Effector memory CD8-positive, alpha-beta T cell (primary cell): ENCODE measurements around the gene CCNJL.
"Not testable (repeated sequence)": the region's sequence is repeated elsewhere in the genome, so short reads cannot be mapped to it uniquely, and the experiment has no call there.

Experiments
- ATAC-seq: fragments of 150-1000 bp; cut with Tn5 transposase; replicated peaks from 2 replicates; pipeline ENCODE4 v1.10.0; 2021; ENCODE audit warnings: mild to moderate bottlenecking, moderate library complexity
- DNase-seq, 3 experiments: peaks; one replicate each; pipeline ENCODE4 v3.0.0; 2021
- H3K27ac Mint-ChIP-seq, 2 donors: one replicate each; pipeline ENCODE4 v1.8.0; 2022; ENCODE audit warnings: mild to moderate bottlenecking in 2 of 2, mixed read lengths in 2 of 2, moderate library complexity in 2 of 2
- H3K27me3 Mint-ChIP-seq, 2 donors: one replicate each; pipeline ENCODE4 v1.8.0; 2022; ENCODE audit warnings: mixed read lengths in 2 of 2
- H3K36me3 Mint-ChIP-seq: one replicate; pipeline ENCODE4 v1.8.0; 2022; ENCODE audit warnings: mild to moderate bottlenecking, moderate library complexity, mixed read lengths; ENCODE audit not compliant: insufficient read depth
- H3K4me1 Mint-ChIP-seq, 2 donors: one replicate each; pipeline ENCODE4 v1.8.0; 2022; ENCODE audit warnings: low read depth in 2 of 2, mixed read lengths in 2 of 2
- H3K4me3 Mint-ChIP-seq, 2 donors: one replicate each; pipeline ENCODE4 v1.8.0; 2022; ENCODE audit warnings: mild to moderate bottlenecking in 2 of 2, mixed read lengths in 2 of 2, moderate library complexity in 2 of 2
- H3K9me3 Mint-ChIP-seq, 2 donors: one replicate each; pipeline ENCODE4 v1.8.0; 2022; ENCODE audit warnings: mixed read lengths in 2 of 2

CCNJL gene

DNA sequence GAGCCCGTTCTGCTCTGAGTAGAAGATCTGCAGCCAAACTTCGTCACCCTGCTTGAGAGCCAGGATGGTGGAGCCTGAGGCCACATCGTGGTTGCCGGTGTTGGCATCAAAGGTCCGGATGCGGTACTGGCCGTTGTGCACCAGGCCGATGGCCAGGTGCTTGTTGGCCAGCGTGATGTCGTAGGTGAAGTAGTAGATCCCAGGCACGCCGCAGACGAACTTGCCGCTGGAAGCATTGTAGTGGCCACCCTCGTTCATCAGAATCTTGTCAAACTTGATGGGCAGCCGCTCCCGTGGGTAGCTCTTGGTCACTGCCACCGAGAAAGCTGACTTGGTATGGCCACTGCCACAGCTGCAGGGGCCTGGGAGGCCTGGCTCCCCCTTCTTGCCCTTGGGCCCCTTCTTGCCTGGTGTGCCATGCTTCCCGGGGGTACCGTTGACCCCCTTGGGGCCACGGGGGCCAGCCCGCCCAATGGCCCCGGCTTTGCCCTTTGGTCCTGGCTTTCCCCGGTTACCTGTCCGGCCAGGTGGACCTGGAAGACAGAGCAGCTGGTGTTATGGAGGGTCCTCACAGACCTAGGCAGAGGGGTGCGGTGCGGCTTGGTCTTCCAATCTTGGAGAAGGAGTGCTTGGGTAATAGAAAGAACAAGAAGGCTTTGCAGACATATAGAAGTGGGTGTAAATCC lies 37.0 kb upstream of the CCNJL start:
- Mint-ChIP-seq H3K36me3 (no peaks in the 10 kb centered on the region), H3K4me3 (no peak overlapping the region), H3K27me3 (peaks cover 0 to 6% of the 10 kb centered on the region in 2 donors), H3K27ac (no peak overlapping the region), H3K9me3 (no peaks in the 10 kb centered on the region), H3K4me1 (no peaks in the 10 kb centered on the region)
- ATAC-seq = no peak
- no peak for DNase-seq

DNA sequence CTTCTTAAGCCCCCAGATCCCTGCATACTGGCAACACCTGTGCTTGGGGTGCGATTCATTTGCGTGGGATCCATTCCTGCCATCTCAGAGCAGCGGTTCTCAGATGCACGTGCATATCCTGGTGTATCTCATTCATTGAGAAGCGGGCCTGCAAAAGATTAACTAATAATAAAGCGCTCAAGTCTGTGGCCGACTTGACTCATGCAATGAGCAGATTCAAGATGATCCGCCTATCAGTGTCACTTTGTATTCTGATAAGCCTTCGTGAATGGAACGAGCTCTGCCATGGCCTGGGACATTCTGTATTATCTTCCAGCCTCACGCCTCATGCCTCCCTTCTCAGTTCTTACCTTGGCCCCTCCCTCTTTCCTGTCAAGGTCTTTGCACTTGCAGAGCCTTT lies 35.7 kb upstream of the CCNJL start:
- no peak for DNase-seq
- peaks cover 6 to 7% of the 10 kb centered on the region in 2 donors for H3K27me3 Mint-ChIP-seq
- no peak overlapping the region for H3K4me3 Mint-ChIP-seq
- peaks cover 0 to 1% of the 10 kb centered on the region in 2 donors for H3K4me1 Mint-ChIP-seq
- no peaks in the 10 kb centered on the region for H3K9me3 Mint-ChIP-seq
- no peaks in the 10 kb centered on the region for H3K36me3 Mint-ChIP-seq
- no peak for ATAC-seq
- no peak overlapping the region for H3K27ac Mint-ChIP-seq

DNA sequence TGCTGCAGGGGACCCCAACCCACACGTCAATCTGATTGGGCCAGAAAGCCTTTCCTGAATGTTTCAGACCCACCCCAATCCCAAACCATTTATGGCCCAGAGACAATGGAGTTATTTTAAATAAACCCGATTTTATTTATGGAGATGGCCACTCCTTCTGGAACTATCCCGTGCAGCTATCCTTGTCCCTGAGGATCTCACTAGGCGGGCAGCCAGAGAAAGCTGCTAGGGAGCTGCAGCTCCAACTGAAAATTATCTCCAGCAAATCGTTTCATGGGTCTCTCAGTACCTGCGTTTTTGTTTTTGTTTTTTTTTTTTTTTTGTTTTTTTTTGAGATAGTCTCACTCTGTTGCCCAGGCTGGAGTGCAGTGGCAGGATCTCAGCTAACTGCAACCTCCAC lies 35.1 kb upstream of the CCNJL start:
- Mint-ChIP-seq H3K4me1 (peaks cover 0 to 1% of the 10 kb centered on the region in 2 donors), H3K9me3 (no peaks in the 10 kb centered on the region), H3K4me3 (no peak overlapping the region), H3K27me3 (peaks cover 4 to 7% of the 10 kb centered on the region in 2 donors), H3K36me3 (no peaks in the 10 kb centered on the region), H3K27ac (no peak overlapping the region)
- no peak for DNase-seq
- no peak for ATAC-seq

DNA sequence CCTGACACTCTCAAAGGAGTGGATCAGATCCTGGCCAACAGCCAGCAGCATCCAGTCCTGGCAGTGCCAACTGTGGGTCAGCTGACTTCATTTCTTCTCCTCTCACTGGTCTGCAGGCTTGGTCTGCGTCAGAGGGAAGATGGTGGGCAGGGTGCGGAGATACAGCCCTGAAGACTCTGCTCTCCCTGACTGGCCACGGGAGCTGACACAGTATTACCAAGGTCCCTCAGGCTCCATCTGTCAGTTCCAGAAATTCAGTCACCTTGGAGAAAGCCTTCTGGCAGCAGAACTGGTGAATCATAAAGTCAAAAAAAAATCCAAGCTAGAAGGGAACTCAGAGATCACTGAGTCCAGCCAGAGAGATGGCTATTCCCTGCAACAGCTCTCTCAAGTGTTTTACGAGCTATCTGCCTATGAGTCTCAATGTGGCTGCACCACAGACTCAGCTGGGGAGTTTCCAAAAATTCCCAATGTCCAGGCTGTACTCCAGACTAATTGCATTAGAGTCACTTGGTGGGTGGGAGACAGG lies 30.1 kb upstream of the CCNJL start:
- Mint-ChIP-seq H3K4me3 (no peak overlapping the region), H3K36me3 (no peaks in the 10 kb centered on the region)
- DNase-seq = no peak

DNA sequence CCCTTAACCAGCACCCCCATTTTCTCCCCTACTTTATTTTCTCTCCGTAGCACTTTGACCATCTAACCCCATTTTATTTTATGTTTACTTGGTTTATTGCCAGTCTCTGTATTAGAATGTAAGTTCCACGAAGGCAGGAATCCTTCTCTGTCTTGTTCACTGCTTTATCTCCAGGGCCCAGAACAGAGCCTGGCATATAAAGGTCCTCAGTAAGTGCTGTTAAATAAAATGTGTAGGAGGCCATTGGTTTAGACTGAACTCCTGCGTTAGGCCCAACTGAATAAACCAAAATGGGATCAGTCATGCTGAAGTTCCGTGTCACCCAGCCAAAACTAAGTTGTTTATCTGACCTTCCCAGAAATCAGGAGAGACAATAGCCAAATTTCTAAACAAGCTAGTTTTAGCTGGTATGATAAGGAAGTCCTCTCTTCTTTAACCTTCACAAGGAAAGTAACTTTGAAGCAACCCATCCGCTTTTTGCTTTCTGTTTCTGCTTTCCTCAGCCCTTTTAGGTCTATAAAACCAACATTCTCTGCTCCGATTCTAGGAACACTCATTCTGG lies 29.0 kb upstream of the CCNJL start:
- DNase-seq (no peak), ATAC-seq (no peak)
- no peak overlapping the region for H3K27ac Mint-ChIP-seq
- H3K36me3 Mint-ChIP-seq = no peaks in the 10 kb centered on the region
- H3K9me3 Mint-ChIP-seq = no peaks in the 10 kb centered on the region
- H3K4me1 Mint-ChIP-seq = peaks cover 0 to 1% of the 10 kb centered on the region in 2 donors
- no peak overlapping the region for H3K4me3 Mint-ChIP-seq
- H3K27me3 Mint-ChIP-seq = peaks cover 4 to 7% of the 10 kb centered on the region in 2 donors

More for the DNA sequence above, 30.1 kb upstream of the CCNJL start:
- Mint-ChIP-seq H3K4me1 (peaks cover 0 to 1% of the 10 kb centered on the region in 2 donors), H3K27me3 (peaks cover 4 to 7% of the 10 kb centered on the region in 2 donors), H3K9me3 (no peaks in the 10 kb centered on the region), H3K27ac (no peak overlapping the region)
- no peak for ATAC-seq

DNA sequence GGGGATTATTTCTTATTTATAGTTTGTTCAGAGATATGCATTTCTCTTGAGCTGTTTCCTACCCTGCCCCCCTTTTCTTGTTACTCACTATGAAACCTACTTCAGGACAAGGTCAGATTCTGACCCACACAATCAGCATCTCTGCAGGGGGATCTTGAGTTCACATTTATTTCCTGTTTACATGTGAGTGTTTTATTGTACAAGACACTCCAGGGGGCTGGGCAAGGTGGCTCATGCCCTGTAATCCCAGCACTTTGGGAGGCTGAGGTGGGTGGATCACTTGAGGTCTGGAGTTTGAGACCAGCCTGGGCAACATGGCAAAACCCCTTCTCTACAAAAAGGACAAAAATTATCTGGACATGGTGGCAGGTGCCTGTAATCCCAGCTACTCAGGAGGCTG lies 28.1 kb upstream of the CCNJL start:
- H3K4me1 Mint-ChIP-seq, H3K4me3 Mint-ChIP-seq, DNase-seq, ATAC-seq, H3K36me3 Mint-ChIP-seq, H3K9me3 Mint-ChIP-seq, H3K27me3 Mint-ChIP-seq, H3K27ac Mint-ChIP-seq: not testable (repeated sequence)

DNA sequence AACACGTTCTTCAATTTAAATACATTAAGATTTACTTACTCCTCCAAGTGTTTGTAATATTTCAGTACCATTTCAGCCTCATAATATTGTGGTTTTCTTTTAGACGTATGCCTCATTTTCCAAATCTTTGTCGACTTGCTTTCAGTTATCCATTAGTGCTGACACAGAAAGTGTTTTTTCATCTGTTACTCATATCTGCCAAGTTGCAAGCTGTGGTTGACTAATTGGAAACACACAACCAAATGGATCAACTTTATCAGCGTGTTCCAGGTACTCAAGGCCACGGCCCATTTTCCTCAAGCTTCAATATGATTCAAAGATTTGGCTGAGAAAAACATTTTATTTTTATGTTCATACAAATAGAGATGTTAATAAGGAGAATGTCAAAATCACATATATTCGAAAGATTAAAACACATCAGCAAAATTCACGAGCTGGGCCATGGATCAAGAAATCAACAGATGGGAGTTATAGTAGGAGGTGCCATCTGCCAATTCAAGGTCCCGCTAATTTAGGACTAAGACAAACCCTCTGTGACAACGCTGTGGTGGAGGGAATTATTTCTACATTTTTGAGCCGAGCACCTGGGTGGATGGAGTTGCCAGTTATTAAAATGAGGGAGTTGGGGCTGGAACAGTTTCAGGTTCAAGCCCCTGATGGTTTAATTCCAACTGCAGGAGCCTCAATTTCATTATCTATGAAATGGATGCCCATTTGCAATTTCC lies 27.2 kb upstream of the CCNJL start:
- peaks cover 4 to 7% of the 10 kb centered on the region in 2 donors for H3K27me3 Mint-ChIP-seq

DNA sequence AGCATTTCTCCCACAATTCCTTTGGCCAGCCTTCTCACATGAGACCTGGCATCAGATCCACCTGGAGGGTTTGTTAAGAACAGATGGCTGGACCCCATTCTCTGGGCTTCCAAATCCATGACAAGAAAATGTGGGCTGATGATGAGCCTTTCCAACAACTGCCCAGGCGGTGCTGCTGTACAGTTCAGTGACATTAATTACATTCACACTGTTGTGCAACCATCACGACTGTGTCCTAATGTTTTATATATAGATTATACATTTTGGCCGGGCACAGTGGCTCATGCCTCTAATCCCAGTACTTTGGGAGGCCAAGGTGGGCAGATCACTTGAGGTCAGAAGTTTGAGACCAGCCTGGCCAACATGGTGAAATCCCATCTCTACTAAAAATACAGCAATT lies 22.4 kb upstream of the CCNJL start:
- not testable (repeated sequence) for H3K4me3 Mint-ChIP-seq, ATAC-seq, H3K27ac Mint-ChIP-seq, DNase-seq, H3K4me1 Mint-ChIP-seq, H3K9me3 Mint-ChIP-seq, H3K36me3 Mint-ChIP-seq
- H3K27me3 Mint-ChIP-seq = peaks cover 9 to 13% of the 10 kb centered on the region in 2 donors

More for the DNA sequence above, 27.2 kb upstream of the CCNJL start:
- no peak overlapping the region for H3K4me3 Mint-ChIP-seq
- peaks cover 0 to 1% of the 10 kb centered on the region in 2 donors for H3K4me1 Mint-ChIP-seq
- no peak for DNase-seq
- H3K9me3 Mint-ChIP-seq = no peaks in the 10 kb centered on the region
- H3K27ac Mint-ChIP-seq = no peak overlapping the region
- no peak for ATAC-seq
- H3K36me3 Mint-ChIP-seq = no peaks in the 10 kb centered on the region

DNA sequence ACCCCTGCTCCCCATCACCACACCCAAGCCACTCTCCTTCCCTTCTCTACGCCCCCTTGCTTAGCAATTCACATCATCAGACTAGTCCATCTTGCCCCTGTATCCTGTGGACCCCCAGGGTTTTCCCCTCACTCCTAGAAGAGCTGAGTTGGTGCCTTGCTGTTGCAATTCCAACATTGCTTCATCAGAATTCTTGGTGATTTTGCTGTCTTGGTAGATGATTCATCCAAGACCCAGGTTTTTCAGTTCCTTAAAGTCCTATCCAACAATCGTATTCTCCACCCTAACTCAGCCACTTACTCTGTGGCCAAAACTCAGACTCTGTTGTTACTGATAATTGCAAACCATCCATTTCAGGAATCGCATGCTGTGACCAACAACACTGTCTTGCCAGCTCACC lies 21.4 kb upstream of the CCNJL start:
- Mint-ChIP-seq H3K4me3 (no peak overlapping the region), H3K9me3 (no peaks in the 10 kb centered on the region), H3K27me3 (peaks cover 9 to 13% of the 10 kb centered on the region in 2 donors), H3K36me3 (no peaks in the 10 kb centered on the region), H3K4me1 (no peaks in the 10 kb centered on the region), H3K27ac (no peak overlapping the region)
- ATAC-seq = no peak
- no peak for DNase-seq

DNA sequence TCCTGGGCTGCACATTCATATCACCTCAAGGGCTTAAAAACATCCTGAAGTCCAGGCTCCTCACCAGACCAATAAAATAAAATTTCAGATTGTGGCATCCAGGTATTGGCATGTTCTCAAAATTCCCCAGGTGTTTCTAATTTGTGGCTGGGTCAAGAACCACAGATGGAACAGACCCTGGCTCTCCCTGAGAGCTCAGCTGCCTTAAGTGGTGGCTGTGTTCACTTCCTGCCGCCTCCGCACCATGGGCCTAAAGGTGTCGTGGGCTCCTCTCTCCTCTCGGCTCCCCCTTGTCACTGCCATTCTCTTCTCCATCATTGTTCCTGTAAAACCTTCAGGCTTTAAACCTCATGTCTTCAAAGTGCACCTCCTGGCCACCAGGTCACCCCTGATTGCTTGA lies 17.8 kb upstream of the CCNJL start:
- Mint-ChIP-seq H3K9me3 (no peaks in the 10 kb centered on the region), H3K27me3 (peaks cover 9 to 27% of the 10 kb centered on the region in 2 donors), H3K4me1 (no peaks in the 10 kb centered on the region), H3K27ac (no peak overlapping the region), H3K36me3 (no peaks in the 10 kb centered on the region), H3K4me3 (no peak overlapping the region)
- DNase-seq (no peak), ATAC-seq (no peak)

DNA sequence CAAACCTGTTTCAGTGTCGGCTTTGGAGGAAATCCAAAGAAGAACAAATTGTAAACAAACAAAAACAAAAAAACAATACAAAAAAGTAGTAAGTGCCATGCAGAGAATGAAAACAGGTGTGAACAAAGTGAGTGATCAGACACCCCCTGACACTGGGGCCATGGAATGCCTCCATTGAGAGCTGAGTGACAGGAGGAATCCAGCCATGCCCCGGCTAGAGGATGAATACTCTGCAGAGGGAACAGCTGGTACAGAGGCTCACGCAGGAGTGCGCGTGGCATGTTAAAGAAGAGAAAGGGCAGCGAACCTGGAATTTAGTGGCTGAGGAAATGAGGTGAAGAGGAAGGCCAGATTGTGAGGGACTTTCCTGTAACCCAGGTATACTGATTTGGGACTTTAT lies 15.5 kb upstream of the CCNJL start:
- Mint-ChIP-seq H3K27me3 (peaks cover 6 to 21% of the 10 kb centered on the region in 2 donors), H3K27ac (no peak overlapping the region), H3K36me3 (no peaks in the 10 kb centered on the region), H3K4me3 (no peak overlapping the region), H3K4me1 (no peaks in the 10 kb centered on the region), H3K9me3 (no peaks in the 10 kb centered on the region)
- ATAC-seq = no peak
- no peak for DNase-seq

DNA sequence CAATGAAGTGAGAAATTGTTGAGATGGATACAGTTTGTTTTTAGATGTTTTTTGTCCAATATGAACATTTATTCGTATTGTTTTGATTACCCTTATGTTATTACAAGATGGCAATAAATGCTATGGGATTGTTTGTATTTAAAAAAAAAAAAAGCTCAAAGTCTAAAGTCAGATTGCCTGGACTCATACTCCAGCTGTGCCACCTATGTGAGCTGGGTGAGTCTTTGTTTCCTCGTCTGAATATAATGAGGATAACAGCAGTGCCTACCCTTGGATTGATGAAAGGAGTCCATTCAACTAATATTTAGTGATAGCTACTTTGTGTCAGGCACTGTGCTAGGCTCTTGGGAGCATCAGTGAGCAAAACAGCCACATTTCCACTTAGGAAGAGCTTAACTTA lies 14.6 kb upstream of the CCNJL start:
- DNase-seq = no peak
- H3K9me3 Mint-ChIP-seq = no peaks in the 10 kb centered on the region

DNA sequence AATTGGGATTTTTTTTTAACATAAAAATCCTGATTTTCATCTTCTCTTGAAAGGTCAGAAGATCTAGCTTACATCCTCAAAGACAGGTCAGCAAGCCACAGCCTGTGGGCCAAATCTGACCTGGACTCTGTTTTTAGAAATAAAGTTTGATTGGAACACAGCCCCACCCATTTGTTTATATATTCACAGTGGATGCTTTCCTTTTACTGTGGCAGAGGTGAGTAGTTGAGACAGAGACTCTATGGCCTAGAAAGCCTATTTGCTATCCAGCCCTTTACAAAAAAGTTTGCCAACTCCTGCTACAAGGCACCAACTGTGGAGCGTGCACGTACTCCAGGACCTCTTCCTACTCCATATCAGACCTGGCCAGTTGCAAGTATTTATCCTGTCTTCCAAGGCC lies 13.4 kb upstream of the CCNJL start:
- Mint-ChIP-seq H3K36me3 (no peaks in the 10 kb centered on the region), H3K27me3 (peaks cover 12 to 38% of the 10 kb centered on the region in 2 donors), H3K4me3 (no peak overlapping the region), H3K4me1 (no peaks in the 10 kb centered on the region), H3K27ac (no peak overlapping the region), H3K9me3 (no peaks in the 10 kb centered on the region)
- ATAC-seq (no peak), DNase-seq (no peak)

More for the DNA sequence above, 14.6 kb upstream of the CCNJL start:
- H3K27ac Mint-ChIP-seq = no peak overlapping the region
- no peaks in the 10 kb centered on the region for H3K4me1 Mint-ChIP-seq
- ATAC-seq = no peak
- peaks cover 6 to 25% of the 10 kb centered on the region in 2 donors for H3K27me3 Mint-ChIP-seq
- no peaks in the 10 kb centered on the region for H3K36me3 Mint-ChIP-seq
- H3K4me3 Mint-ChIP-seq = no peak overlapping the region

DNA sequence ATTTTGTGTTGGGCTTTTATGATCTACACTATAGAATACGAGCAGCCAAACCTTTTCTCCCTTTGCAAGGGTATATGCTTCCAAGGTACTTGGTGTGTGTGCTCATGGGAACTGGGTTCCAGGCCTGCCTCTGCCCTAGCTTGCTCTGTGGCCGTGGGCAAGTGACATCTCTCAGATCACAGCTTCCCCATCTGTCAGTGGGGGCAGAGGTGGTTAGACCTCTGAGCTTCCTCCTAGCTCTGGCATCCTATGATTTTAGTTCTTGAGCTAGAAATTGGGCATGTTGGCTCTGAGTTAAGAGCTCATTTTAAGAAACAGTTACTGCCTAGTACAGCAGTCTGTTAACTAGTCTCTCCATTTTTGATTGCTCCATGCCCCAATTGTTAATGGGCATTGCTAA lies 12.5 kb upstream of the CCNJL start:
- Mint-ChIP-seq H3K4me1 (no peaks in the 10 kb centered on the region), H3K27ac (no peak overlapping the region), H3K27me3 (peaks cover 19 to 46% of the 10 kb centered on the region in 2 donors), H3K4me3 (no peak overlapping the region), H3K36me3 (no peaks in the 10 kb centered on the region), H3K9me3 (no peaks in the 10 kb centered on the region)
- ATAC-seq (no peak), DNase-seq (no peak)
